H1 (cell line): Measurements from ENCODE around the gene SPSB1. TPM values are rescaled to one million over a fixed set of nuclear protein-coding genes. Genes with fewer than 3 reads are reported as not detected.

Source experiments
- CTCF ChIA-PET: fragments of 300-600 bp; sonication (Branson Sonifier 250); formaldehyde crosslinking; loops from one replicate; lab custom pipeline; 2021; ENCODE audit not compliant: partially characterized antibody; lab: Charles Lee
- POLR2A ChIA-PET: fragments of 300-600 bp; sonication (Branson Sonifier 250); formaldehyde crosslinking; loops from one replicate; lab custom pipeline; 2021; ENCODE audit warnings: inconsistent platforms; ENCODE audit not compliant: partially characterized antibody; lab: Charles Lee
- DNase-seq, 2 experiments: peaks; one replicate each; pipeline versions ENCODE4 v3.0.0 to v3.0.0-alpha.2; 2010 to 2022; ENCODE audit warnings: low spot score in 2 of 2, low read depth in 1 of 2, mixed read lengths in 1 of 2
- FAIRE-seq: peaks from 2 replicates; lab custom pipeline; 2011; peaks lifted over from hg19 to GRCh38; lab: Jason Lieb, UNC
- H2AFZ ChIP-seq: 2 replicates; pipeline ENCODE4 v1.8.1; 2012; ENCODE audit warnings: low read length, inconsistent platforms
- H2AK5ac ChIP-seq: 2 replicates; pipeline ENCODE4 v1.6.1; 2013; ENCODE audit warnings: low read depth, low read length
- H2BK120ac ChIP-seq: replicated peaks from 2 replicates; pipeline ENCODE3; 2013; ENCODE audit warnings: low read depth, low read length, inconsistent platforms
- H2BK12ac ChIP-seq: 2 replicates; pipeline ENCODE4 v1.6.1; 2013; ENCODE audit warnings: low read depth, low read length
- H2BK15ac ChIP-seq: 2 replicates; pipeline ENCODE4 v1.6.1; 2013; ENCODE audit warnings: low read length
- H2BK20ac ChIP-seq: 2 replicates; pipeline ENCODE4 v1.6.1; 2013; ENCODE audit warnings: low read length
- H2BK5ac ChIP-seq: 2 replicates; pipeline ENCODE4 v1.6.1; 2013; ENCODE audit warnings: low read depth, low read length
- H3K14ac ChIP-seq: 2 replicates; pipeline ENCODE4 v1.6.1; 2013; ENCODE audit warnings: inconsistent platforms; ENCODE audit not compliant: insufficient read length
- H3K18ac ChIP-seq: 2 replicates; pipeline ENCODE4 v1.6.1; 2013; ENCODE audit warnings: low read length; ENCODE audit errors: extremely low read depth
- H3K23ac ChIP-seq: 2 replicates; pipeline ENCODE4 v1.6.1; 2013; ENCODE audit warnings: inconsistent platforms; ENCODE audit not compliant: insufficient read length
- H3K23me2 ChIP-seq: 2 replicates; pipeline ENCODE4 v1.6.1; 2013; ENCODE audit warnings: low read depth, low read length
- H3K27ac ChIP-seq: 2 replicates; pipeline ENCODE4 v1.6.1; 2011; ENCODE audit warnings: low read depth, low read length, inconsistent platforms
- H3K27me3 ChIP-seq, 4 experiments: replicated peaks in 1 of 4; 1 replicate in 1 of 4; 2 replicates in 3 of 4; pipeline versions ENCODE4 v1.6.1 to v1.8.1; 2011 to 2013; ENCODE audit warnings: low read length in 3 of 4, mild to moderate bottlenecking in 3 of 4, inconsistent platforms in 2 of 4, mixed read lengths in 2 of 4, moderate library complexity in 1 of 4; ENCODE audit not compliant: control insufficient read depth in 3 of 4, insufficient read depth in 3 of 4; ENCODE audit errors: extremely low read depth in 1 of 4
- H3K36me3 ChIP-seq, 4 experiments: 2 replicates each; pipeline versions ENCODE4 v1.6.1 to v1.8.1; 2011 to 2013; ENCODE audit warnings: mild to moderate bottlenecking in 4 of 4, low read length in 3 of 4, moderate library complexity in 2 of 4, control low read depth in 1 of 4, inconsistent platforms in 1 of 4; ENCODE audit not compliant: insufficient read depth in 4 of 4, control insufficient read depth in 2 of 4
- H3K4ac ChIP-seq: replicated peaks from 2 replicates; pipeline ENCODE3; 2013; ENCODE audit warnings: low read length, low read depth, mixed read lengths, inconsistent platforms; ENCODE audit not compliant: insufficient read length
- H3K4me1 ChIP-seq, 4 experiments: replicated peaks in 1 of 4; 1 replicate in 1 of 4; 2 replicates in 3 of 4; pipeline versions ENCODE4 v1.6.1 to v1.8.1; 2011 to 2013; ENCODE audit warnings: low read length in 3 of 4, inconsistent platforms in 2 of 4, mixed read lengths in 1 of 4; ENCODE audit not compliant: insufficient read depth in 4 of 4, control insufficient read depth in 3 of 4
- H3K4me2 ChIP-seq, 2 experiments: 2 replicates each; pipeline versions ENCODE4 v1.6.1 to v1.8.1; 2011 to 2013; ENCODE audit warnings: low read depth in 2 of 2, low read length in 2 of 2, control low read depth in 1 of 2, inconsistent platforms in 1 of 2, mild to moderate bottlenecking in 1 of 2; ENCODE audit not compliant: insufficient read depth in 1 of 2
- H3K4me3 ChIP-seq, 4 experiments: fragments of 200-600, 300-600 bp in 1 of 4; sonication (generic), shearing (Covaris generic), sonication (Bioruptor Twin) in 1 of 4; 2 replicates each; pipeline versions ENCODE4 v1.5.1 to v1.8.1; 2011 to 2016; ENCODE audit warnings: low read length in 4 of 4, low read depth in 3 of 4, control low read depth in 2 of 4, inconsistent platforms in 2 of 4, mild to moderate bottlenecking in 2 of 4, mixed read lengths in 1 of 4, moderate library complexity in 1 of 4; ENCODE audit not compliant: insufficient read depth in 2 of 4; ENCODE audit errors: extremely low read depth in 1 of 4
- H3K56ac ChIP-seq: replicated peaks from 2 replicates; pipeline ENCODE3; 2013; ENCODE audit warnings: low read depth, mild to moderate bottlenecking, mixed read lengths, low read length, inconsistent platforms; ENCODE audit not compliant: insufficient read length
- H3K79me1 ChIP-seq: 2 replicates; pipeline ENCODE4 v1.6.1; 2013; ENCODE audit warnings: low read depth, low read length, control low read depth
- H3K79me2 ChIP-seq, 2 experiments: 2 replicates each; pipeline versions ENCODE4 v1.6.1 to v1.8.1; 2012 to 2013; ENCODE audit warnings: low read length in 2 of 2, mild to moderate bottlenecking in 2 of 2, inconsistent platforms in 1 of 2; ENCODE audit not compliant: insufficient read depth in 2 of 2, control insufficient read depth in 1 of 2
- H3K9ac ChIP-seq, 4 experiments: replicated peaks in 1 of 4; 1 replicate in 1 of 4; 2 replicates in 3 of 4; pipeline versions ENCODE4 v1.6.1 to v1.8.1; 2011 to 2013; ENCODE audit warnings: low read depth in 3 of 4, low read length in 3 of 4, control low read depth in 2 of 4, mild to moderate bottlenecking in 2 of 4, moderate library complexity in 2 of 4, inconsistent platforms in 1 of 4; ENCODE audit errors: extremely low read depth in 1 of 4
- H3K9me3 ChIP-seq, 2 experiments: 2 replicates each; pipeline versions ENCODE4 v1.6.1 to v1.8.1; 2012 to 2013; ENCODE audit warnings: mild to moderate bottlenecking in 2 of 2, moderate library complexity in 2 of 2, control low read depth in 1 of 2, inconsistent platforms in 1 of 2, low read depth in 1 of 2, low read length in 1 of 2, mixed read lengths in 1 of 2; ENCODE audit not compliant: insufficient read depth in 2 of 2
- H4K20me1 ChIP-seq, 2 experiments: replicated peaks in 1 of 2; 2 replicates each; pipeline versions ENCODE3 to v1.8.1; 2011 to 2013; ENCODE audit warnings: inconsistent platforms in 2 of 2, low read length in 2 of 2, mild to moderate bottlenecking in 1 of 2; ENCODE audit not compliant: insufficient read depth in 2 of 2, control insufficient read depth in 1 of 2
- H4K5ac ChIP-seq: 2 replicates; pipeline ENCODE4 v1.6.1; 2013; ENCODE audit warnings: low read length, low read depth, mixed read lengths, inconsistent platforms; ENCODE audit not compliant: insufficient read length
- H4K8ac ChIP-seq: 2 replicates; pipeline ENCODE4 v1.8.0; 2013; ENCODE audit warnings: mild to moderate bottlenecking, moderate library complexity, low read length, inconsistent platforms; ENCODE audit not compliant: insufficient read depth; ENCODE audit errors: extremely low read depth
- H4K91ac ChIP-seq: replicated peaks from 2 replicates; pipeline ENCODE3; 2013; ENCODE audit warnings: low read length, mixed read lengths, inconsistent platforms; ENCODE audit not compliant: insufficient read length
- KDM4A ChIP-seq: IDR thresholded peaks from one replicate; pipeline ENCODE4 v1.7.1; 2012; ENCODE audit warnings: low read depth, mild to moderate bottlenecking, moderate library complexity, low read length, inconsistent platforms; ENCODE audit not compliant: severe bottlenecking
- TAF1 ChIP-seq: IDR thresholded peaks from 2 replicates; pipeline ENCODE4 v1.6.1; 2011; ENCODE audit warnings: mild to moderate bottlenecking, low read depth, low read length
- WGBS, 2 experiments: shearing (Covaris generic) in 1 of 2; methylation state at CpG; one replicate each; pipeline versions ENCODE4 v1.1.6 to v1.1.7; 2013 to 2015; ENCODE audit warnings: low lambda C conversion rate in 2 of 2, mixed read lengths in 2 of 2, inconsistent platforms in 1 of 2, low coverage in 1 of 2, missing lambda C conversion rate in 1 of 2; ENCODE audit not compliant: insufficient replicate concordance in 2 of 2, insufficient coverage in 1 of 2, insufficient read length in 1 of 2; ENCODE audit errors: extremely low coverage in 1 of 2, missing lambda C conversion rate in 1 of 2; 5-methylcytosine and 5-hydroxymethylcytosine counted together
- polyA plus RNA-seq, 7 experiments: library from polyadenylated mRNA; depleted of rRNA in 3 of 7; stranded (reverse) in 5 of 7; unstranded in 2 of 7; fragments of >200 nt in 5 of 7; fragments of 200-250 nt in 2 of 7; gene quantifications; 1 replicate in 5 of 7; 2 replicates in 1 of 7; 4 replicates in 1 of 7; pipeline versions ENCODE4 v1.2.1 to v1.2.3, GENCODE V29; 2011 to 2013; ENCODE audit warnings: missing spikeins in 2 of 7, mixed read lengths in 2 of 7
- total RNA-seq: library from RNA; stranded (reverse); fragmentation: NEBNext Ultra II Directional; extraction: Animal tissue kit (Norgen Biotek cat#: 25700); gene quantifications from 2 replicates; pipeline ENCODE4 v1.2.1, GENCODE V29; 2021

The SPSB1 gene
- total and polyA plus RNA-seq, 2 of the 8 experiments (the other 6 are each of a cell fraction or from before 2014, with no cell fraction given): 5.3 to 6.4 TPM

DNA sequence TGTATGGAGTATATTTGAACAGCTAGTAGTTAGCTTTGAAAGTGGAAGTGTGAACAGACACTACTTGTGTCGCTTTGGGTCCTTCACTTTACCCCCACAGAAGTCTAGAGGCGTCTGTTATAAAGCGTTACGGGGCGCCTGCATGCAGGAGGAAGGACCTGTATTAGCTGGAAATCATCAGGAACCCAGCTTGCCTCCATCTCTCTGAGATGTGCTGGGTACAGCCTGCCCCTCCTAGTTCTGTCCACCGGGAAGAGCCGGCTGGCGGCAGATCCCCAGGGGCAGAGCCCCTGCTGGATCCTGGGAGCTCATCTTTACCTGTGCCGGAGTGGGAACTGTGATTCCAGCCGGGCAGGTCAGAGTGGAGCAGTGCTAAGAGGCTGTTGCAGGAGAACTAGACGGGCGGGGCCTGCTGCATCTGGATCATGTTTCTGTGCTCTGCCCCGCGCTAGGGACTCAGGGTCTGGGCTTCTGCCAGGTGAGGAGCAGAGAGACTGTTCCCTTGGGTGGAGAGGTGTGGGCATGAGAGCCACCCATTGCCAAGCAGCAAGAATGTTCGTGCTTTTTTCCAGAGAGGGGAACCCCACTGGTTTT lies 22.3 kb upstream of the SPSB1 start:
- H3K9me3 ChIP-seq: no peaks in the 10 kb centered on the region
- H3K79me2 ChIP-seq: no peaks in the 10 kb centered on the region
- H3K9ac ChIP-seq: no peak overlapping the region
- POLR2A ChIA-PET: interaction anchor here (1.0 kb wide), 1 partner anchor 21 kb away, joined by 3 read pairs; no protein-coding TSS in a partner anchor
- H2AK5ac ChIP-seq: no peak overlapping the region
- no peak for FAIRE-seq
- H3K4me2 ChIP-seq: no peak overlapping the region
- no peak overlapping the region for H3K4ac ChIP-seq
- no peak overlapping the region for H2BK12ac ChIP-seq
- H3K23me2 ChIP-seq: no peaks in the 10 kb centered on the region
- peak in 1 of 2 experiments; percentile 53 for DNase-seq
- no peak overlapping the region for H3K27ac ChIP-seq
- H4K5ac ChIP-seq: no peak overlapping the region
- no peaks in the 10 kb centered on the region for H4K20me1 ChIP-seq
- CTCF ChIA-PET: interaction anchor here (0.7 to 13.7 kb wide), 13 partner anchors 11 to 265 kb away, joined by 3 to 118 read pairs (median 4); no protein-coding TSS in a partner anchor
- no peaks in the 10 kb centered on the region for H3K36me3 ChIP-seq
- H4K8ac ChIP-seq: peak overlapping the region; percentile 51; the same call in 1 of the 2 replicates
- no peak overlapping the region for H2AFZ ChIP-seq
- no peak overlapping the region for H2BK5ac ChIP-seq
- 62% methylated on average over 15 of the region's 15 CpGs; no CpG with 5 or more reads in 1 of the 2 experiments for WGBS, 2 experiments
- no peak overlapping the region for H3K56ac ChIP-seq
- no peak overlapping the region for H3K18ac ChIP-seq
- H2BK20ac ChIP-seq: no peak overlapping the region
- H3K4me1 ChIP-seq: peaks cover 0 to 4% (median 1%) of the 10 kb centered on the region in 4 experiments; a peak in 5 of 7 replicates
- H3K27me3 ChIP-seq: no peaks in the 10 kb centered on the region; a peak in 1 of 7 replicates
- no peak overlapping the region for H2BK120ac ChIP-seq
- TF ChIP-seq KDM4A (no peak), TAF1 (0 out of 2 replicates have a peak, but pooled peaks have one; percentile 24)
- no peak overlapping the region for H3K4me3 ChIP-seq
- H3K14ac ChIP-seq: no peak overlapping the region
- no peaks in the 10 kb centered on the region for H3K79me1 ChIP-seq
- no peak overlapping the region for H2BK15ac ChIP-seq
- H3K23ac ChIP-seq: no peak overlapping the region
- H4K91ac ChIP-seq: no peak overlapping the region
